Stomach smooth muscle (tissue), 2 donors: Measurements from ENCODE around the gene ETV6.

ENCODE experiments used
- H3K27ac ChIP-seq: one replicate; pipeline ENCODE4 v1.7.0; 2013; ENCODE audit warnings: mild to moderate bottlenecking, low read length, inconsistent platforms
- H3K27me3 ChIP-seq, 2 donors: one replicate each; pipeline ENCODE4 v1.7.0; 2013; ENCODE audit warnings: low read length in 2 of 2; ENCODE audit not compliant: insufficient read depth in 2 of 2, control insufficient read depth in 1 of 2
- H3K36me3 ChIP-seq, 2 donors: one replicate each; pipeline ENCODE4 v1.7.0; 2013; ENCODE audit warnings: low read length in 2 of 2; ENCODE audit not compliant: control insufficient read depth in 2 of 2, insufficient read depth in 2 of 2
- H3K4me1 ChIP-seq: one replicate; pipeline ENCODE4 v1.7.0; 2013; ENCODE audit warnings: low read length; ENCODE audit not compliant: control insufficient read depth, insufficient read depth
- H3K4me3 ChIP-seq, 2 donors: one replicate each; pipeline ENCODE4 v1.7.0; 2013; ENCODE audit warnings: low read length in 2 of 2
- H3K9ac ChIP-seq, 2 donors: one replicate each; pipeline ENCODE4 v1.7.0; 2013; ENCODE audit warnings: low read length in 2 of 2, mild to moderate bottlenecking in 1 of 2
- H3K9me3 ChIP-seq, 2 donors: one replicate each; pipeline ENCODE4 v1.7.0; 2013; ENCODE audit warnings: low read length in 2 of 2; ENCODE audit not compliant: control insufficient read depth in 2 of 2
- donor health status: healthy.
- donor health status: Pancreatic carcinoma.

ETV6 gene

DNA sequence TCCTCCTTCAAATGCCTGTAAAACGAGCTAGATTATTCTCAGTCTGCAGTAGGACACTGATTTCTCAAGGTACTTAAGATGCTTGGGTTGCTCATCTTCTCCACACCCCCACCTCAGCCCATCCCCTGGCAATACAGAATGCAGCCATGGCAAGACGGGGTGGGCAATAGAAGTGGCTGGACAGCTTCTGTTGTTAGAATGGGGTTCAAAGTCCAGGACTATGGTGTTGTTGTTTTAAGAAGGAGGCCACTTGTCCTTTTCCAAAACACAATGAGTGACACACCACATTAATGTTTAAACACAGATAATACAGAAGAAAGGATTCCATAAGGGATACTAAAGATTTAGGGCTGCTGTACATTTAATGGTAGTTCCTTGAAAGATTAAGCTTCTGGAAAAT, 232.4 kb downstream of the ETV6 start:
- H3K27me3 ChIP-seq = no peaks in the 10 kb centered on the region
- no peaks in the 10 kb centered on the region for H3K9me3 ChIP-seq
- H3K36me3 ChIP-seq = peaks cover 4 to 12% of the 10 kb centered on the region in 2 donors
- peak overlapping the region in 1 of 2 donors; percentile 46 for H3K9ac ChIP-seq
- peaks cover 51% of the 10 kb centered on the region for H3K4me1 ChIP-seq
- H3K27ac ChIP-seq = peak overlapping the region; percentile 62
- H3K4me3 ChIP-seq = no peak overlapping the region

- Histone ChIP-seq H3K9me3 (no peaks in the 10 kb centered on the region), H3K36me3 (peaks cover 7 to 16% of the 10 kb centered on the region in 2 donors), H3K27ac (peak overlapping the region; percentile 62), H3K4me3 (no peak overlapping the region), H3K27me3 (no peaks in the 10 kb centered on the region), H3K4me1 (peaks cover 46% of the 10 kb centered on the region), H3K9ac (no peak overlapping the region)
Measured at GRCh38 chr12:11882301-11883019, 233.0 kb downstream of the ETV6 start.

- Histone ChIP-seq H3K4me3 (no peak overlapping the region), H3K4me1 (peaks cover 32% of the 10 kb centered on the region), H3K27ac (peak overlapping the region; percentile 41), H3K36me3 (peaks cover 16 to 25% of the 10 kb centered on the region in 2 donors), H3K9ac (no peak overlapping the region), H3K9me3 (no peaks in the 10 kb centered on the region), H3K27me3 (no peaks in the 10 kb centered on the region)
Measured at GRCh38 chr12:11884116-11884515, 234.6 kb downstream of the ETV6 start.

GRCh38 chr12:11884706-11885105, 235.2 kb downstream of the ETV6 start:
- peaks cover 17 to 29% of the 10 kb centered on the region in 2 donors for H3K36me3 ChIP-seq
- no peaks in the 10 kb centered on the region for H3K27me3 ChIP-seq
- no peak overlapping the region for H3K4me3 ChIP-seq
- no peak overlapping the region for H3K9ac ChIP-seq
- no peaks in the 10 kb centered on the region for H3K9me3 ChIP-seq
- H3K4me1 ChIP-seq = peaks cover 32% of the 10 kb centered on the region
- H3K27ac ChIP-seq = peak overlapping the region; percentile 41

DNA sequence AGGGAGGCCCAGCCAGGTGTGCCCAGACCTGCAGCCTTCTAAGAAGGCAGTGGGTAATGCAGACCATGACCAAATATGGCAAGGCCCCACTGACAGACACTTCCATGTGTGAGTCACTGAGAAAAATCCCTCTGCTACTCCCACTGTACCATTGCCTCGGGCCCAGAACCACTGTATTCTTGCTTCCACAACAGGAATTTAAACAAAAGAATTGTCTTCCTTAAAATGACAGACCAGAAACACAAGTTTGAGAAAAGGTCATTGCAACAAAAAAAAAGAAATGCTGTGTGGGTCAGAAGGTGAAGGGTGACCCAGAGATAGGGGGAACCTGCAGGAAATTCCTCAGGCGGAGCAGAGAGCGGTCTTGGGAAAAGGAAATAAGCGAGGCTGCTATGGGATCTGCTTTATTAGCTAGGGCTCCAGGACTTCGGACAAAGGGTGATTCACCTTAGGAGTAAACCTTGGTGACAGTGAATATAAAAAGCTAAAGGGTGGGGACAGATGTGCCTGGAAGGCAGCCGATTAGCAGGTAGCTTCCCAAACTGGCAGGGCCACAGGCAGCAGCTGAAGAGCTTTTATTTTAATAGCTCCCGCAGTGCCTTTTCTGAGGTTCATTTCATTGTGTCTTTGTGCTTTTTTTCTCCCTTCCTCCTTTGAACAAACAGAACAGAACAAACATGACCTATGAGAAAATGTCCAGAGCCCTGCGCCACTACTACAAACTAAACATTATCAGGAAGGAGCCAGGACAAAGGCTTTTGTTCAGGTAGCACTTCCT, 236.0 kb downstream of the ETV6 start:
- Histone ChIP-seq H3K36me3 (peaks cover 17 to 29% of the 10 kb centered on the region in 2 donors), H3K9ac (peak overlapping the region; percentile 19 to 21), H3K4me1 (peaks cover 32% of the 10 kb centered on the region), H3K9me3 (no peaks in the 10 kb centered on the region), H3K27me3 (no peaks in the 10 kb centered on the region), H3K4me3 (no peak overlapping the region), H3K27ac (peak overlapping the region; percentile 41)

DNA sequence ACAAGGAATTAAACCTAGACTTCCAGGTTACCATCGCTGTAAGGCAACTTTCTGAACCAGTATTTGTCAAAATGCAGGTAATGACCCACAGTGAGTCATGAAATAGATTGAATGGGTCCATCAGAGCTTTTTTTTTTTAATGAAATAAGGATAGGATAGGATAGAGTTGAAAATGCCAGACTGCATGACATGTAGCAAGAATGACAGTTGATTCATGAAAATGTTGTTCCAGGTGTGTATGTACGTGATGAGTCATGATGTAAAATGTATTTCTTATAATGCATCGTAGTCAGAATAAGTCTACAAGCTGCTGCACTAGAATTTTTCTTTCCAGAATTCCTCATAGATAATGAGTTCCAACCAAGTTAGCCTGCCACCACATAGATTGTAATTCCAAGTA, 236.9 kb downstream of the ETV6 start:
- H3K36me3 ChIP-seq = peaks cover 21 to 29% of the 10 kb centered on the region in 2 donors
- H3K4me3 ChIP-seq = no peak overlapping the region
- no peak overlapping the region for H3K27ac ChIP-seq
- H3K4me1 ChIP-seq = peaks cover 32% of the 10 kb centered on the region
- H3K9ac ChIP-seq = no peak overlapping the region
- H3K9me3 ChIP-seq = no peaks in the 10 kb centered on the region
- no peaks in the 10 kb centered on the region for H3K27me3 ChIP-seq

GRCh38 chr12:11888029-11888428, 238.6 kb downstream of the ETV6 start:
- Histone ChIP-seq H3K27ac (no peak overlapping the region), H3K27me3 (no peaks in the 10 kb centered on the region), H3K36me3 (peaks cover 31 to 38% of the 10 kb centered on the region in 2 donors), H3K4me1 (peaks cover 24% of the 10 kb centered on the region), H3K9ac (no peak overlapping the region), H3K9me3 (no peaks in the 10 kb centered on the region), H3K4me3 (no peak overlapping the region)

- Histone ChIP-seq H3K9ac (no peak overlapping the region), H3K27ac (peak overlapping the region; percentile 18), H3K27me3 (no peaks in the 10 kb centered on the region), H3K4me1 (peaks cover 4% of the 10 kb centered on the region), H3K9me3 (no peaks in the 10 kb centered on the region), H3K36me3 (peaks cover 35 to 36% of the 10 kb centered on the region in 2 donors), H3K4me3 (no peak overlapping the region)
Measured at GRCh38 chr12:11891346-11891745, 241.9 kb downstream of the ETV6 start.

DNA sequence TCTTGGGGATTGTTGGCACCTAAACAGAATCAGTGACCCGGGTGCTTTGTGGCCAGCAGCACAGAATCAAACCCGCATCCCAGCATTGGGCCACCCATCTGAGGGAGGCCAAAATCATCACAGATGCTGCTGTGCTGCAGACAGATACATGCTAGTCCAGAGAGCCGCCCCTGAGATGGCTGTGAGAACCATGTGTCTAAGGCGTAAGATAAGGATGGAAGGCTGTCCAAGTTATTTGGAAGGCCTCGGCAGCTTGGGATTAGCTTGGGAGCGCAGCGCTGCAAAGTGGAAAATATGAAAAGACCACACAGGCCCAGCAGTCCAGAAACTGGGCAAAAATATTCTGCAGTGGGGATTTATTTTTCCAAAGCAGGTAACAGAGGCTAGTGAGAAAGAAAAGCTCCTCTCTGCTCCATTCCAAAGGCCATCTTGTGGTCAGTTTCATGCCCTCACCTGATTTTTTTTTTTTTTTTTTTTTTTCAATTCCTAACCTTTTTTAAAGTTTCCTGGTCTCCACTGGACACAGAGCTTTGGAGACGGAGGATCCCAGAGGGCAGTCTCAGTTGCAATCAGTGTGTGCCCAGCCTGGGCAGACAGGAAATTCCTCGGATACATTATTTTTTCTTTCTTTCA, 242.4 kb downstream of the ETV6 start:
- no peaks in the 10 kb centered on the region for H3K9me3 ChIP-seq
- no peaks in the 10 kb centered on the region for H3K27me3 ChIP-seq
- H3K4me3 ChIP-seq = no peak overlapping the region
- H3K9ac ChIP-seq = no peak overlapping the region
- H3K36me3 ChIP-seq = peaks cover 31 to 36% of the 10 kb centered on the region in 2 donors
- peak overlapping the region; percentile 18 for H3K27ac ChIP-seq
- H3K4me1 ChIP-seq = peaks cover 4% of the 10 kb centered on the region

GRCh38 chr12:11893998-11894397, 244.5 kb downstream of the ETV6 start:
- no peaks in the 10 kb centered on the region for H3K27me3 ChIP-seq
- no peak overlapping the region for H3K27ac ChIP-seq
- no peak overlapping the region for H3K9ac ChIP-seq
- H3K4me3 ChIP-seq = no peak overlapping the region
- peaks cover 18 to 24% of the 10 kb centered on the region in 2 donors for H3K36me3 ChIP-seq
- peaks cover 4% of the 10 kb centered on the region for H3K4me1 ChIP-seq
- H3K9me3 ChIP-seq = no peaks in the 10 kb centered on the region
